ENCODE measurements around the gene MAT2B. TPM values are rescaled to one million over a fixed set of nuclear protein-coding genes. Genes with fewer than 3 reads are reported as not detected.

Gene MAT2B
- total RNA-seq, 1 donor from 2014 or later = 61.7 TPM

DNA sequence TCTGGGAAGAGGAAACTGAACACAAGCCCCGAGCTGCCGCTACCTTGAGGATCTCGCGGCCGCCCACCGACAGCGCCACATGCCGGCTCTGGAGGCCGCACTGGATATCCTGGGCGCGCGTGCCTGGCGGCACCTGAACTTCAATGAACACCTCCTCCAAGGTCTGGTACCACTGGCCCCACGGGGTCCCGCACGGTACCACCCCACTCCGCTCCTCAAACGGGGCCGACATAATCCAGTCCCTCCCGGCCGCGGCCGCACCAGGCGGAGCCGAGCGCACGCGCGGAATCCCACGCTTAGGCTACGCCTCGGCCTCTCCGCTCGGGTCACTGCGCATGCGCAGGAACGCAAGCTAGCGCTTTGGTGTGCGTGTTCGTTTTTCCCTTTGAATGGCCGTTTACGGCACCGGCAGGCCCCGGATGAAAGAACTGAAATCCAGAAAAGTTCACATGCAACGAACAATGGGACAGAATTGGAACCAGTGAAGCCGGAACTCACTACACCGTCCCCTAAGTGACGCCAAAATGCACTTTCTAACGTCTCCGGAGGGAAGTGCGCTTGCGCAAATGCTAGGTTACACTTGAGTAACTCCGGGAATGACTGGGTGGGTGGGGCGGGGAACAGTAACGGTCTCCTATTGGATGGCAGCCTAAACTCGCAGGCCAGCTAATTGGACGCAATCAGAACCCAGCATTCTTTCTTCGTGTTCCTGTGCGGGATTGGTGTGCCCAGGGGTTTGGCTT, 45.4 kb upstream of the MAT2B start, which contains the start of gene NUDCD2:
TSS of gene NUDCD2 (minus strand) at position 284 of the 743 bp plus-strand sequence. CDS start at position 232, 52 bp downstream.
- TF ChIP-seq, protein P1, sequence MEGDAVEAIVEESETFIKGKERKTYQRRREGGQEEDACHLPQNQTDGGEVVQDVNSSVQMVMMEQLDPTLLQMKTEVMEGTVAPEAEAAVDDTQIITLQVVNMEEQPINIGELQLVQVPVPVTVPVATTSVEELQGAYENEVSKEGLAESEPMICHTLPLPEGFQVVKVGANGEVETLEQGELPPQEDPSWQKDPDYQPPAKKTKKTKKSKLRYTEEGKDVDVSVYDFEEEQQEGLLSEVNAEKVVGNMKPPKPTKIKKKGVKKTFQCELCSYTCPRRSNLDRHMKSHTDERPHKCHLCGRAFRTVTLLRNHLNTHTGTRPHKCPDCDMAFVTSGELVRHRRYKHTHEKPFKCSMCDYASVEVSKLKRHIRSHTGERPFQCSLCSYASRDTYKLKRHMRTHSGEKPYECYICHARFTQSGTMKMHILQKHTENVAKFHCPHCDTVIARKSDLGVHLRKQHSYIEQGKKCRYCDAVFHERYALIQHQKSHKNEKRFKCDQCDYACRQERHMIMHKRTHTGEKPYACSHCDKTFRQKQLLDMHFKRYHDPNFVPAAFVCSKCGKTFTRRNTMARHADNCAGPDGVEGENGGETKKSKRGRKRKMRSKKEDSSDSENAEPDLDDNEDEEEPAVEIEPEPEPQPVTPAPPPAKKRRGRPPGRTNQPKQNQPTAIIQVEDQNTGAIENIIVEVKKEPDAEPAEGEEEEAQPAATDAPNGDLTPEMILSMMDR (IDR thresholded peaks at IDR 0.05) = peak; percentile 12
- H3K9me3 ChIP-seq = no peaks in the 10 kb centered on the region
- H3K27ac ChIP-seq = peak within 1 kb of the TSS; percentile 97
- intact Hi-C loops (cut with DNase I) = no loop called here
- peaks cover 14% of the 10 kb centered on the region for H3K36me3 ChIP-seq
- peak; percentile 99 for DNase-seq
- H3K4me3 ChIP-seq = peak within 1 kb of the TSS; percentile 70
- H3K4me1 ChIP-seq = peaks cover 20% of the 10 kb centered on the region
- H3K27me3 ChIP-seq = no peaks in the 10 kb centered on the region
- peak; percentile 96 for ATAC-seq

DNA sequence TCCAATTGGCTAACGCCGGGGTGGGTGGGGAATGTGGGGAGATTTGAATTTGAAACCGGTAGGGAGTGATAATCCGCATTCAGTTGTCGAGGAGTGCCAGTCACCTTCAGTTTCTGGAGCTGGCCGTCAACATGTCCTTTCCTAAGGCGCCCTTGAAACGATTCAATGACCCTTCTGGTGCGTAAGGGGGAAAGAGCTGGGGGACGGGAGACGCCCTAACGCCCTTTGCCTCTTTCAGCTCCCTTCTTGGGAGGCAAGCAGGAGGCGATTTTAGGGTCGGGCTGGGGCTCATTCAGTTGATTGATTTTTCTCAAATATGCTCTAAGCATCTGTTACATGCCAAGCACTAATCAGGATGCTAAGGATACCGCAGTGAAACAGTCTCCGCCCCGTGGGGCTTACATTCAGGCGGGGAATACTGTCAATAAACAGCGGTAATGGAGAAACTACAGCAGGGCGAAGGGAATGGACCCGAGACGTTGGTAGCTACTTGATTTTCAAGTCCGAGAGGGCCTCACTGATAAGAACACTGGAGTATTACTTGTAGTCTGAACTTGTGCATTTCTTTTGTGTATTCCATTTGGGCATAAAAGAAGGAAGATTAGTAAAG, 44.8 kb upstream of the MAT2B start, which contains the start of gene HMMR:
TSS of gene HMMR (plus strand) at position 71 of the 610 bp plus-strand sequence. CDS start at position 132, 61 bp downstream.
- TF ChIP-seq, protein P1 (IDR thresholded peaks at IDR 0.05) = no peak
- Histone ChIP-seq H3K27ac (peak within 1 kb of the TSS; percentile 97), H3K27me3 (no peaks in the 10 kb centered on the region), H3K4me3 (peak within 1 kb of the TSS; percentile 70), H3K4me1 (peaks cover 20% of the 10 kb centered on the region), H3K36me3 (peaks cover 7% of the 10 kb centered on the region), H3K9me3 (no peaks in the 10 kb centered on the region)
- intact Hi-C loops (cut with DNase I) = no loop called here
- DNase-seq (no peak), ATAC-seq (no peak)

DNA sequence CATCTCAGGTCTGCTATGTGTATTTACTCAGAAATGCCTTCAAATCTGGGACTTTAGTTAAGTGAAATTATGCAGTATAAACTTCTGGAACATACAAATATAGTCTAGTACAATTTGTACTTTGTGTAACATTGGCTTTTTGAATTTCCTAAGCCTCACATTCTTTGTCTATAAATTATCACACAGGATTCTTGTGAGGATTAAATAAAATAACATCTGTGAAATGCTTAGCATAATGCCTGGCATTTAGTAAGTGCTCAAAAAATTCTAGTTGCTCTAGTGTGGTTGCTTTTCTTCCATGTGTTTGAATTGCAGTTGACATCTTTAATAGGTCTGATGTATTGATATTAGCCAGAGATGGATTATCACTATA, 42.4 kb upstream of the MAT2B start:
- H3K27ac ChIP-seq = no peak overlapping the region
- no peaks in the 10 kb centered on the region for H3K27me3 ChIP-seq
- H3K36me3 ChIP-seq = no peaks in the 10 kb centered on the region
- DNase-seq (no peak), ATAC-seq (no peak)
- TF ChIP-seq, protein P1 (IDR thresholded peaks at IDR 0.05) = no peak
- H3K4me3 ChIP-seq = no peak overlapping the region
- H3K9me3 ChIP-seq = no peaks in the 10 kb centered on the region
- intact Hi-C loops (cut with DNase I) = no loop called here
- peaks cover 18% of the 10 kb centered on the region for H3K4me1 ChIP-seq

GRCh38 chr5:163467682-163468081, 37.7 kb upstream of the MAT2B start:
- TF ChIP-seq, protein P1 (IDR thresholded peaks at IDR 0.05) = no peak
- Histone ChIP-seq H3K4me3 (no peak overlapping the region), H3K27ac (no peak overlapping the region), H3K9me3 (no peaks in the 10 kb centered on the region), H3K27me3 (no peaks in the 10 kb centered on the region), H3K4me1 (no peaks in the 10 kb centered on the region), H3K36me3 (no peaks in the 10 kb centered on the region)
- ATAC-seq = no peak
- intact Hi-C loops (cut with DNase I) = no loop called here
- no peak for DNase-seq

GRCh38 chr5:163473635-163474243, 31.7 kb upstream of the MAT2B start:
- intact Hi-C loops (cut with DNase I) = no loop called here
- H3K4me1 ChIP-seq = no peaks in the 10 kb centered on the region
- no peak overlapping the region for H3K4me3 ChIP-seq
- H3K9me3 ChIP-seq = no peaks in the 10 kb centered on the region
- TF ChIP-seq, protein P1 (IDR thresholded peaks at IDR 0.05) = peak; percentile 41
- DNase-seq (no peak), ATAC-seq (peak; percentile 44)
- H3K27ac ChIP-seq = no peak overlapping the region
- H3K36me3 ChIP-seq = no peaks in the 10 kb centered on the region
- H3K27me3 ChIP-seq = no peaks in the 10 kb centered on the region

Data from upper lobe of right lung (tissue), 1 donor.